Motor neuron (in vitro differentiated cells): ENCODE results near the gene ADGRL1. TPM values are rescaled to one million over a fixed set of nuclear protein-coding genes. Genes with fewer than 3 reads are reported as not detected.

ENCODE experiments used
- ATAC-seq, 8 experiments: fragments of 200-7000 bp; cut with Tn5 transposase; replicated peaks in 6 of 8; 2 replicates each; pipeline ENCODE4 v1.8.0; 2021; ENCODE audit warnings: mild to moderate bottlenecking in 8 of 8, moderate library complexity in 8 of 8
- H3K27ac ChIP-seq, 2 donors: fragments of 250-450 bp; sonication (Bioruptor Pico); 2 replicates each; pipeline ENCODE4 v1.9.0; 2021; ENCODE audit warnings: antibody characterized with exemption in 2 of 2, mild to moderate bottlenecking in 2 of 2, moderate library complexity in 1 of 2
- H3K4me1 ChIP-seq, 2 donors: fragments of 250-450 bp; sonication (Bioruptor Pico); replicated peaks in 1 of 2; 2 replicates each; pipeline ENCODE4 v1.6.1; 2021; ENCODE audit warnings: antibody characterized with exemption in 2 of 2, mild to moderate bottlenecking in 2 of 2, moderate library complexity in 1 of 2
- H3K4me3 ChIP-seq, 5 donors: fragments of 250-450 bp; sonication (Bioruptor Pico); 2 replicates each; pipeline ENCODE4 v1.9.0; 2021; ENCODE audit warnings: antibody characterized with exemption in 5 of 5, mild to moderate bottlenecking in 5 of 5, moderate library complexity in 4 of 5
- WGBS, 10 experiments: fragments of 450-650 bp; shearing (Covaris generic); methylation state at CpG; one replicate each; pipeline ENCODE4 v1.0.0; 2022; 5-methylcytosine and 5-hydroxymethylcytosine counted together
- in situ Hi-C, 9 experiments: fragments of 400-800 bp; cut with MboI; loops; one replicate each; pipeline ENCODE4 v1.15.0; 2021; ENCODE audit warnings: low sequenced_read_pairs in 9 of 9, low pct_unique_long_range_greater_than_20kb in 2 of 9; ENCODE audit not compliant: unreplicated experiment in 9 of 9
- total RNA-seq, 8 experiments: library from RNA; unstranded; fragments of 300-600 nt; gene quantifications; 2 replicates each; pipeline versions ENCODE4 v1.2.3 to v1.2.4, GENCODE V29; 2022

Gene ADGRL1
- total RNA-seq, 8 experiments from 2014 or later = 26.8 to 40.7 (median 33.2) TPM

DNA sequence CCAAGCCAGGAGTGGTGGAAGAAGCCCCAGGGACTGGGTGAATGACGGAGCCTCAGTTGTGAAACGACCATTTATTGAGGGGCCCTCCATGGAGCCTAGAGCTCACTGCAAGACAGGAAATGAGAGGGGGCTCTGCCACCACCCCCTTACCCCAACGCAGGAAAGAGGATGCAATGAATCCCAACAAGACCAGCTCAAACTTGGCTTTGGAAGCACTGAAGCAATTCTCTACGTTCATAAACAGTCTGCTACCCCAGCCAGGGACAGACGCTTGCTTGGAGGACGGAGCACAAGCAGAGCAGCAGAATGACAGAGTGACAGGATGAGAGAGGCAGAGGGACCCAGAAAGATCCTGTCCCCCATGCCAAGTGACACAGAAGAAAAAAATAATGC lies 89.4 kb downstream of the ADGRL1 start:
- no peak for ATAC-seq
- WGBS, 10 experiments = 0 to 20% (median 9%) methylated on average over 1 to 5 of the region's 6 CpGs; no CpG with 5 or more reads in 4 of the 10 experiments
- Histone ChIP-seq H3K4me3 (peak overlapping the region; percentile 69 to 87 (median 79)), H3K27ac (peak overlapping the region in 1 of 2 donors; percentile 88), H3K4me1 (peaks cover 33 to 39% of the 10 kb centered on the region in 2 donors)
- in situ Hi-C loops = no loop called here

DNA sequence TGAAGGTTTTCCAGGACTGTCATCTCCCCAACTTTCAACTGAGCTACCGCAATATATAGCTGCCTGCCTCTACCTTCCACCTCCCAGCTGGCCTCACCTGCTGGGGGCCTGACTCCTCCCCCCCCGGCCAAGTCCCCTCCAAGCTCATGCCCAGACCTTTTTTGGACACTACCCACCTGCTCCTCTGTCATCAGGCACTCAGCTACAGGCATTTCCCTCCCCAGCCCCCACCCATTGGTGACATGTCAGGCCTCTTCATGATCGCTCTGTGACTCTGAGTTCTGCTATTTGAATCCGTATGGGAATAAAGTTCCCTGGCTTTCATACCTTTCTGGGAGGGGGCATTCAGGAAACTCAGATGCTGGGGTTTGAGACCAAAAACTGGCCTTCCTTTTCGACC lies 90.2 kb downstream of the ADGRL1 start:
- Histone ChIP-seq H3K4me1 (peaks cover 33 to 39% of the 10 kb centered on the region in 2 donors), H3K27ac (no peak overlapping the region), H3K4me3 (peak overlapping the region in 1 of 5 donors; percentile 69)
- WGBS, 10 experiments = 40 to 100% (median 63%) methylated on average over 1 to 2 of the region's 5 CpGs; no CpG with 5 or more reads in 4 of the 10 experiments
- in situ Hi-C loops = no loop called here
- ATAC-seq = no peak

DNA sequence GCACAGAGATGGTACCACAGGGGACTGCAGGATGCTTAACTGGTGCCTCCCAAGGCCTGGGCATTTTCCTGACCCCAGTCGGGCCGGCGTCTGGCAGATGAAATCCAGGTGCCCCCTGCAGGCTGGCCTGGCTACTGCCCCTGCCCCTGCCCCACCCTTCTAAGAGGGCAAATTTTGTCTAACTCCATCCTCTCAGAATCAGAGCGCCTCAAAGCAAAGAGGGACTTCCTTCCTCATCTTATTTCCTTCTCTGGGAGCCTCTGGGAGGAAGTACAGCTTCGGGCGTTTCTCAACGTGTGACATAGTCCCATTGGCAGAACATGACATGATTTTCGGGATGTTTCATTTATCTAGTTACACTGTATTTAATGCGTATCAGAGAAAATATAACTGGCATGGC lies 91.1 kb downstream of the ADGRL1 start:
- H3K4me3 ChIP-seq = no peak overlapping the region
- no peak for ATAC-seq
- WGBS, 10 experiments = 50 to 100% (median 67%) methylated on average over 1 to 6 of the region's 9 CpGs; no CpG with 5 or more reads in 3 of the 10 experiments
- no peak overlapping the region for H3K27ac ChIP-seq
- in situ Hi-C loops = no loop called here
- peaks cover 33 to 38% of the 10 kb centered on the region in 2 donors for H3K4me1 ChIP-seq

DNA sequence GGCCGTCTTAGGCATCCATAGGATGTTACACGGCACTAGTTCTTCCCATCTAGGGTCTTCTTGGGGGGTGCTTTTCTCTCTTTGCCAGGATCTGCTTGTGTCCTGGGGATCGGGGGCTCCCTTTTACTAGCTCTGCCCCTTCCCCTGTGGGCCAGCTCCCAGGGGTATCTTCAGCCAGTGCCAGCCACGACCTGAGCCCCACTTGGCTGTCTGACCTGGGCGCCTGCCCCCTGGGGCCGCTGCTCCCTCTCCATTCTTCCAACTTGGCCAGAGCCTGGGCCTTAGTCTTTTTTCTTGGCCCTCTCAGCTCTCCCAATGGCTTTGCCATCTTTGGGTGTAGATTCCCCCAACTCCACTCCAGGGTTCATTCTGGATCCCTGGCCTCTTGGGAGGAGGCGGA lies 91.5 kb downstream of the ADGRL1 start:
- H3K4me1 ChIP-seq = peaks cover 31 to 34% of the 10 kb centered on the region in 2 donors
- no peak for ATAC-seq
- in situ Hi-C loops = no loop called here

DNA sequence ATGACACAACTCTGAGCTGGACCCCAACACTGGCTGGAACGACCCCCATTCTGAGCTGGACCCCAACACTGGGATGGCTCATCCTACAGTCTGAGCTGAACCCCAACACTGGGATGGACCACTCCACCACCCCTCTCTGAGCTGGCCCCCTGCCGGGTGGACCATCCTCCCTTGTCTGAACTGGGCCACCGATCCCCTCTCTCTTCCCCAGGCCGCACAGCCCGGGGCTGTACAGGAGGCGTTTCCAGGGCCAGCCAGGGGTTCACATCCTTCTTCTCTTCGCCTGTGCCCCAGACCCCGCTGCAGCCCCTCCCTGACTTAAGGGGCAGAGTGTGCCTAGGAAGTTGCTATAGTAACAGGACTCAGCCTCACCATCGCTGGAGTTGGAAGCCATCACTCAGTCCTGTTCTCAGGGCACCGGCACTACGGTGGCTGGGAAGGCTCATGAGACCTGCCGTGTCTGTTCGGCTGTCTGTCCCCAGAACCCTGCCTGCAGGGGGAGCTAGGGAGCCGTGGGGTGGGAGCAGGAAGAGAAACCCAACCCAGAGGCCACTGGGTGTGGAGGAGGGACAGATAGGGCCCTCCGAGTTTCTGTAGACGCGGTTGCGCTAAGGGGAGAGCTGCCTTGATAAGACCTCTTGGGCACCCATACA lies 92.1 kb downstream of the ADGRL1 start:
- Histone ChIP-seq H3K27ac (no peak overlapping the region), H3K4me1 (peaks cover 26 to 29% of the 10 kb centered on the region in 2 donors), H3K4me3 (no peak overlapping the region)
- ATAC-seq = no peak
- in situ Hi-C loops = no loop called here
- 55 to 93% (median 75%) methylated on average over 1 to 4 of the region's 18 CpGs; no CpG with 5 or more reads in 6 of the 10 experiments for WGBS, 10 experiments

More for the DNA sequence above, 91.5 kb downstream of the ADGRL1 start:
- H3K27ac ChIP-seq = no peak overlapping the region
- 80 to 100% (median 86%) methylated on average over 1 to 3 of the region's 7 CpGs; no CpG with 5 or more reads in 5 of the 10 experiments for WGBS, 10 experiments
- H3K4me3 ChIP-seq = no peak overlapping the region

DNA sequence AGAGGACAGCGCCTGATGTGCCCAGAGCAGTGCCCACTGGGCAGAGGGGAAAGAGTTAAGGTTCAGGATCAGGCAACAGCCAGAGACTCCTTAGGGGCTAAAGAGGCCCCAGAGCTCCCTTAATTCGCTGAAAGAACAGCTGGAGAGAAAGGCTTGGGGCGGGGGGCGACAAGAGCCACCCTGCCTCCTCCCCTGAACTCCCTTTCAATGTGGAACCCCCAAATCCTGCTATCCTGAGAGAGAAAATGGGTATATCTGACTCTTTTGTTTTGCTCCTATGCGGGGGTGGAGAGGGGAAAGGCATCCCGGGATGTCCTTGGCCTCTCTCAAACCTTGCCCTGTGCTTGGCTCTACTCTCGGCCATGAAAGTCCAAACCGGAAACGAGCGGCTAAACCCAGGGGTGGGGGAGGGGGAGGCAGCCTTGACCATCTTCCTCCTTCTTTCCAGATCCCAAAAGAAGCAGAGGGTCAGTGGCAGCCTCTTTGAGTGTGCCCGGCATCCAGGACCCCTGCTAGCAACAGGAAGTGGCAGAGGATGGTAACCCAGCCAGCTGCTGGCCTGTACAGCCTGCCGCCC lies 93.1 kb downstream of the ADGRL1 start:
- Histone ChIP-seq H3K4me3 (no peak overlapping the region), H3K27ac (peak overlapping the region in 1 of 2 donors; percentile 55), H3K4me1 (peaks cover 21 to 23% of the 10 kb centered on the region in 2 donors)
- WGBS, 10 experiments = 5 to 100% (median 20%) methylated on average over 1 to 4 of the region's 12 CpGs; no CpG with 5 or more reads in 3 of the 10 experiments
- in situ Hi-C loops = no loop called here
- ATAC-seq = no peak

DNA sequence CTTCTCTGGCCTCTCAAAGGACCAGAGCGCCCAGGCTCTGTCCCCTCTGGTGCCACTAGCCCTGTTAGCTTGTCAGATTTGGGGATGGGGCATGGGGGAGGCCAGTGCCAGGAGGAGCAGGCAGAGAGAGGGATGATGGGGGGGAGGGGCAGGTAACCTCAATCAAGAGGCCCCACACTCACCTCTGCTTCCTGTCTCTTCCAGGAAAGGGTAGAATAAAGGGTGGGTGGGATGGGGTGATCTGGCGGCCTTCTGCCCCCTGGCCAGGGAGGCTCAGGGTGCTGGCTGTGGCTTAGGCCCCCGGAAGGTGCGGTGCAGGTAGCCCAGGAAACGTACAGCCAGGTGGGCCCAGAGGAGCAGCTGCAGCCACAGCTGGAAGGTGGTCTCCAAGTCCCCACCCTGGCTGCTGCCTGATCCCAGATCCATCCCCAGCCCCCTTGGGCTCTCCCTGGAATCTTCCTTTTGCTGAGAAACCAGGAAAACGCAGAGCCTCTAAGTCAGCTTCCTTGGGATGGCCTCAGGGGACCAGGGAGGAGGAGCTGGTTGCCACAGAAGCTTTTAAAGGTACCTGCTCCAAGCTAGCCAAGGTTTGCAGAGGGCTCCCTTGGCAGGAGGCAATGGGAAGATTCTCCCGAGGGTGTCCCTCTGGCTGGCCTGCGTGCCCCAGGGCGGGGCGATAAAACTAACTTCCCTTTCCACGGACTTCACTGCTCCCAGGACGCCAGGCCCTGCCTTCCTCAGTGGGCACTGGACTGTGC lies 93.7 kb downstream of the ADGRL1 start:
- in situ Hi-C loops = no loop called here
- no peak for ATAC-seq
- no peak overlapping the region for H3K4me3 ChIP-seq
- no peak overlapping the region for H3K27ac ChIP-seq
- 40 to 100% (median 95%) methylated on average over 1 to 3 of the region's 12 CpGs; no CpG with 5 or more reads in 7 of the 10 experiments for WGBS, 10 experiments
- H3K4me1 ChIP-seq = peaks cover 21 to 23% of the 10 kb centered on the region in 2 donors

DNA sequence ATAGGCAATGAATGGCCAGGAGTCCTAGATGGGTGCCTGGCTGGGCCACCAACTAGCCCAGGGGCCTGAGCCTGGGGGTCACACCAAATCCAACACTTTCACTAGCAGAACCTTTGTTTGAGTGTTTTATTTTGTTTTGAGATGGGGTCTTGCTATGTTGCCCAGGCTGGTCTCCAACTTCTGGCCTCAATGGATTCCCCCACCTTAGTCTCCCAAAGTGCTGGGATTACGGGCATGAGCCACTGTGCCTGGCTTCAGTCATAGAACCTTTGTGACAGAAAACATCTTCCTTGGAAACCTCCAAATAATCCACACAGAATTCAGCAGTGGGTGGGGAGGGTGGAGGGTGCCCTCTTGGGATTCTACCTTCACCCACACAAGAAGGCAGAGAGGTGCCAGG lies 94.5 kb downstream of the ADGRL1 start:
- Histone ChIP-seq H3K4me3 (no peak overlapping the region), H3K27ac (no peak overlapping the region), H3K4me1 (peaks cover 20 to 23% of the 10 kb centered on the region in 2 donors)
- 100% methylated on average over 1 of the region's 1 CpG; no CpG with 5 or more reads in 9 of the 10 experiments for WGBS, 10 experiments
- in situ Hi-C loops = no loop called here
- no peak for ATAC-seq

DNA sequence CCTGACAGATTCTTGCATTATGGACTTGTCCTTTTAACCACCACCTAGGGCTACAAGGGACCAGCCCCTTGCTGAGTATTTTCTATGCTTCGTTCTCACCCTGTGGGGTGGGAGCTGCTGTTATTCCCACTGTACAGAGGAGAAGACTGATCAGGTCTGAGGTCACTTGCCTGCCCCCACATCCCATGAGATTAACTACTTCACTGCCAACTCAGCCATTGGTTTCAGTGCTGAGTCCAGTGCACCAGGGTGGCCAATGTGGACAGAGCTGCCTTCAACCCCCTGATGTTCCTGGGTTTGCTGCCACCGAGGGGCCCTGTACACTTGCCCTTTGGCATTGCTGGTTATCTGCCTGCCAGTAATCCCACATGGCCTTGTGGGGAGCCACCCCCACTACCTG lies 95.3 kb downstream of the ADGRL1 start:
- H3K4me3 ChIP-seq = no peak overlapping the region
- in situ Hi-C loops = no loop called here
- no peak for ATAC-seq
- H3K4me1 ChIP-seq = peaks cover 12 to 17% of the 10 kb centered on the region in 2 donors
- no peak overlapping the region for H3K27ac ChIP-seq
- 40 to 100% (median 100%) methylated on average over 1 of the region's 2 CpGs; no CpG with 5 or more reads in 4 of the 10 experiments for WGBS, 10 experiments

DNA sequence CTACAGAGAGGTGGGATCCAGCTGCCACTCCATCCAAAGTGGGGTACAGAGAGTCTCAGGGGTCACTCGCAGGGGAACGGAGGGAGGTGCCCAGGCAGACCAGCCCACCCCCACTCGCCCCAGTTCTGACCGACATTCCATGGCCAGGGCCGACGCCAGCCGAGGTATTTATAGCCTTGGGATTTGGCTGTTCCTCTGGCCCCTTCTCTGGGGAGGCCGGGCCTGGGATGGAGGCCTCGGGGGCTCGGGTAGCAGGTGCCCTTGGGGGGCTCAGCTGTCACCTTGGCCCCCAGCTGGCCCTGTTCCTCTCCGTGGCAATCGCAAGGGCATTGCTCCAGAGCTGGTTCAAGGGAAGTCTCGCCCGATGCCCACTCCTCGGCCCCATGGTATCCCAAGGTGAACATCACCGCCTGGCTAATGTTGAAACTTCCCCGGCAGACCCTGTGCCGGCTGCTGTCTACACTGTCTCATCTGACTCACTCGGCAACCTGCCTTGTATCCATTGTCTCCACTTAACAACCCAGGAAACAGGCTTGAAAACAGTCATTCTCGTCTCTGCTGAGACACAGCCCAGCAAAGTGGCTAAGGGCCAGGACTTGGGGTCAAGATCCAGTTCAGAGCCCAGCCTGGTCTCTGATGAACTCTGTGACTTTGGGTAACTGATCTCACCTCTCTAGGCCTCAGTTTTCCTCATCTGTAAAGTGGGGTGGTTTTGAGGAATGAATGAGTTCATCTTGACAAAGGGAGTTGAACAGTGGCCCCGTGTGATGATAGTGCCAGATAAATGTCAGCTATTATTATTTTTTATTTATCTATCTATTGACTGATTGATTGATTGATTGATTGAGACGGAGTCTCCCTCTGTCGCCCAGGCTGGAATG lies 98.1 kb downstream of the ADGRL1 start:
- H3K4me1 ChIP-seq = peaks cover 5% of the 10 kb centered on the region in 2 donors

DNA sequence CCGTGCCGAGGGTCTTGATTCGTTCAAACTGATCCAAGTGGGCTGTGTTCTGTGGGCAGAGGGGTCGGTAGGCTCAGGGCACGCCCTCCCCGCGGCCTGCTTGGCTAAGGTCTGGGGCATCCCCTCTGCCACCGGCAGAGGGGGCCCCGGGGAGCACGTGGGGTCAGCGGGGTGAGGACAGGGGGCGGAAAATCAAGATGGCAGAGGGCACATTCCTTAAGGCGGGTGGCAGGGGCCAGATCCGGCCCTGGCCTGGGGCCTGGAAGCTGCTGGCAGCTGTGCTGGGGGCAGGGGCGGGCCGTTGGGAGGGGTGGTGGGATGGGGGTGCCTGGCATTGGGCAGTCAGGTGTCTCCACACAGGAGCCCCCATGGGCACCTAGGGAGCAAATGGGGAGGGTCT lies 99.1 kb downstream of the ADGRL1 start:
- H3K4me3 ChIP-seq = no peak overlapping the region
- WGBS, 10 experiments = no CpG with 5 or more reads among the region's 16 CpGs
- no peak overlapping the region for H3K27ac ChIP-seq
- in situ Hi-C loops = no loop called here
- no peaks in the 10 kb centered on the region for H3K4me1 ChIP-seq
- ATAC-seq = peak in 1 of 8 experiments; percentile 22

More for the DNA sequence above, 98.1 kb downstream of the ADGRL1 start:
- 40 to 100% (median 84%) methylated on average over 1 to 6 of the region's 23 CpGs; no CpG with 5 or more reads in 3 of the 10 experiments for WGBS, 10 experiments
- Histone ChIP-seq H3K27ac (no peak overlapping the region), H3K4me3 (no peak overlapping the region)
- in situ Hi-C loops = no loop called here
- ATAC-seq = no peak

DNA sequence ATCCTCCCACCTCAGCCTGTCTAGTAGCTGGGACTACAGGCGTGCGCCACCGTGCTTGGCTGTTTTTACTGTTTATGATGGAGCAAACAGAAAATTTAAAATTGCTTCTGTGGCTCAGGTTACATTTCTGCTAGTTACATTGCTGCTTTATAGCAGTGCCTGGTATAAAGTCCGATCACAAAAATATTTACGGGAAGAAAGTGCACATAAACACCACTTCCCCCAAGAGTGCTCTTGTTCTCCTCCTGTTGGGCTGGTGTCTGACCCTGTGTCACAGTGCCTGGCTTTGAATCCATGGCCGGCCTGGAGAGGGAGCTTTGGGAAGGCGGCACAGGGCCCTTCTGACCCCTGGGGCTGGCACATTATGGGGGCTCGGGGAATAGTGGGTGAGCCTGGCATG lies 100.3 kb downstream of the ADGRL1 start:
- Histone ChIP-seq H3K4me3 (no peak overlapping the region), H3K4me1 (no peaks in the 10 kb centered on the region), H3K27ac (no peak overlapping the region)
- no peak for ATAC-seq
- in situ Hi-C loops = no loop called here
- WGBS, 10 experiments = 86 to 100% (median 93%) methylated on average over 1 to 5 of the region's 8 CpGs; no CpG with 5 or more reads in 5 of the 10 experiments
